Nucleus accumbens (tissue), 56 donors: Measurements from ENCODE around the gene CNNM1.

Experiments
- DNase-seq, 56 donors: peaks; one replicate each; lab custom pipeline; 2025; lab: John Stamatoyannopoulos, UW

The CNNM1 gene

DNA sequence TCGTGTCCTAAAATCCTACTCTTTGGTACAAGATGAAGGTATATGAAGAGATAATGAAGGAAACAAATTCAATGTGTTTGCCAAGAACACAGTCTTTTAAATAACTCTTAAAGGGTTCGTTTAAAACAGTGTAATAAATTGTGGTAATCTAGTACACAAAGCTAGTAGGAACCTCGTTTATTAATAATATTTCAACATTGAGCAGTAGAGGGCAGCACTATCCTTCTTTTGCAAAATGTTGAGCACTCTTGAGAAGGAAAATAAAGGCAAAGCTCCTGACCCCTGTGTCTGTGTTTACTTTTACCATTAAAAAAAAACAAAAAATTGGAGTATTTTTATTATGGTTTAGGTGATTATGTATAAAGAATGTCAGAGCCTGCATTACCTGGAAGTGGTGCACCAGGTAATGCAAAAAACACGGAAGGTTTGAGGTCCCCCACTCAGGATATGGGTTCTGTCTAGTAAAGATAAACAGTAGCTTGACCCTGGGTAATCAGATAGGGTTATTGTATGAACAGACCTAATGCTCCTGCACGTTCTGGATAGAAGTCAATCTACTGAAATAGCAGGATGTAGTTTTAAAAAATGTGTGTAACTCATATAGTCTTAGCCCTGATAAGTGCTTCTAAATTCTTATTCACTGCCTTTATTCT lies 107.0 kb downstream of the CNNM1 start:
- no peak for DNase-seq

DNA sequence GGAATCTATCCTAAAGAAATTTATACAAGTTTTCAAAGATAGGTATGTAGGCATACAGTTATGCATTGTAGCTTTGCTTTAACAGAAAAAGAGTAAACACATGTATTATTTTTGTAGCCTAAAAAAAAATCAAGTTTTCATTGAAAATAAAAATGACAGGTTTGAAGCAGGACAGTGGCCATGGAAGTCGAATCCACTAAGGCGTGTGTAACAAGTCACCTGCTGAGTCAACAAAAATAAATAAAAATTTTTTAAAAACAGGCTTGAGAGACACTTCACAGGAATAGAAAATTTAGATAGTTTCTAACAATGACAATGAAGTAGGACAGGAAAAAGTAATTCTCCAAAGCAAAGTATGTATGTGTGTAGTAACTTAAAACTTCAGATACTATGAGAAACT lies 109.7 kb downstream of the CNNM1 start:
- no peak for DNase-seq

DNA sequence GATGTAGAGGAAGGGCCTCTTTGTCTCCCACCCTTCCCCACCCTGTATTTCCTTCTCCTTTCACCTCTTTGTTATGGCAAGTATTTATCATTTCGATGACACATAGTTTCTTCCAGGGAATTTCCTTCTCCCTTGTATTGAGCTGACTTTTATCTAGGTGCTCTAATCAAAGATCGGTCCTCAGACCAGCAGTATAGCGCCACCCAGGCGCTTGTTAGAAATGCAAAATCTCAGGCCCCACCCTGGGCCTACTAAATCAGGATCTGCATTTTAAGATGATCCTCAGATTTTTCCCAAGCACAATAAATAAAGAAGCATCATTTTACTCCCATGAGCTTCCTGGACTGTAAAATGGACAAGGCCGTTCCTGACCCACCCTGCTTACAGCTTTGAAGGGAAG lies 113.2 kb downstream of the CNNM1 start:
- no peak for DNase-seq

DNA sequence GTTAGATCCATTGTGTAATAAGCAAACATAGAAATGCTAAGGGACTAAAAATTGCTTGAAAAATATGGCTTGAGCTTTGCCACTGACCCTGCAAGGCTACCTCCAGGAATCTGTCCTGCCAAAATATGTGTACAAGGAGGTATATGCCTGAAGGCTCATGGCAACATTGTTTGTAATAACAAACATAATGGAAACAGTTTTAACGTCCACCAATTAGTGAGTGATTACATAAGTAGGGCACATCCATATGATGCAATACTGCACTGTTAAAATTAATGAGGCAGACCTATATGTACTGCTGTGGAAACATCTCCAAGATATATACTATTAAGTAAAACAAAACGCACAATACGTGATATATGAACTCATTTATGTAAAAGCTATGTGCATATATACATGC lies 114.3 kb downstream of the CNNM1 start:
- DNase-seq: no peak
